Activated CD8-positive, alpha-beta T cell treated with anti-CD3 and anti-CD28 coated beads for 36 hours (primary cell): Measurements from ENCODE around the gene PINK1. TPM values are rescaled to one million over a fixed set of nuclear protein-coding genes. Genes with fewer than 3 reads are reported as not detected.
A peak's percentile ranks its signal among the peaks of the same experiment; 100 is the strongest.

Experiments used
- ATAC-seq: fragments of 200-7000 bp; cut with Tn5 transposase; one replicate; pipeline ENCODE4 v1.10.0; 2021; ENCODE audit warnings: mild to moderate bottlenecking, moderate library complexity
- CTCF ChIA-PET: fragments of 350-600 bp; sonication (Branson Sonifier 250); formaldehyde crosslinking; loops from one replicate; lab custom pipeline; 2021; ENCODE audit warnings: antibody characterized with exemption; lab: Charles Lee
- POLR2A ChIA-PET: fragments of 350-600 bp; sonication (Branson Sonifier 250); formaldehyde crosslinking; loops from one replicate; lab custom pipeline; 2021; ENCODE audit warnings: antibody characterized with exemption; lab: Charles Lee
- DNase-seq: peaks from one replicate; pipeline ENCODE4 v3.0.0-alpha.2; 2020
- H3K27ac Mint-ChIP-seq: one replicate; pipeline ENCODE4 v1.8.0; 2021; ENCODE audit warnings: mild to moderate bottlenecking, mixed read lengths
- H3K27me3 Mint-ChIP-seq: one replicate; pipeline ENCODE4 v1.8.0; 2021; ENCODE audit warnings: mixed read lengths
- H3K36me3 Mint-ChIP-seq: one replicate; pipeline ENCODE4 v1.8.0; 2021; ENCODE audit warnings: low read depth, mixed read lengths
- H3K4me1 Mint-ChIP-seq: one replicate; pipeline ENCODE4 v1.8.0; 2021; ENCODE audit warnings: low read depth, mixed read lengths
- H3K4me3 Mint-ChIP-seq: one replicate; pipeline ENCODE4 v1.8.0; 2021; ENCODE audit warnings: mild to moderate bottlenecking, moderate library complexity, mixed read lengths
- H3K9me3 Mint-ChIP-seq: one replicate; pipeline ENCODE4 v1.8.0; 2021; ENCODE audit warnings: mixed read lengths
- intact Hi-C: fragments of 100-400 bp; cut with micrococcal nuclease; formaldehyde crosslinking; loops from one replicate; pipeline ENCODE4 v1.10.0; 2022
- total RNA-seq, 2 experiments: library from RNA; stranded (reverse); gene quantifications; one replicate each; pipeline ENCODE4 v1.2.3, GENCODE V29; 2021
- TF ChIP-seq, protein P1 (sequence below): fragments of 200-600 bp; IDR thresholded peaks from one replicate; pipeline ENCODE4 v1.8.0; 2022; ENCODE audit warnings: antibody characterized with exemption, mild to moderate bottlenecking

Gene PINK1
- total RNA-seq, 2 experiments from 2014 or later, result 2.7 to 3.3 TPM

DNA sequence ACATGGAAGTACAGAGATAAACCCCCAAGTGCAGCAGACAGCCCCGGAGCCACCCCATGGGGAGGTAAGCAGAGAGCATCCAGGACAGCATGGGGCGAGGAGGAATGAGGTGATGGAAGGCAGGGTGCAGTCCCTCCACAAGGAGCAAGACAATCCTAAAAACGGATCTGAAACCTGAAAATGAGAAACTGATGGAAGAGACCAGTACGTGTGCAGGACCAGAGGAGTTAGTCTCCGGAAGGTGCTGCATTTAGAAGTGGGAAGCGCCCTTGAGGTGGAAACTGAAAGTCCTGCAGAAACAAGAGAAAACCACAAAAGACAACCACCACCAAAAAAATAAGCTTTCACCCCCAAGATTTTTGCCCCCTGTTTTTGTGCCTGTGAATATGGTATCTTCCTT is 45.3 kb downstream of the PINK1 start:
- intact Hi-C loops, result no loop called here
- Mint-ChIP-seq H3K9me3 (peaks cover 13% of the 10 kb centered on the region), H3K36me3 (peaks cover 4% of the 10 kb centered on the region), H3K27ac (no peak overlapping the region), H3K4me1 (peaks cover 7% of the 10 kb centered on the region), H3K27me3 (peaks cover 18% of the 10 kb centered on the region), H3K4me3 (no peak overlapping the region)
- ChIA-PET CTCF (no interaction called here), POLR2A (interaction anchor here (1.4 kb wide), 1 partner anchor 18 kb away, joined by 3 read pairs; the partner anchor contains the start of gene DDOST)
- ATAC-seq (peak; percentile 61), DNase-seq (peak; percentile 41)
- TF ChIP-seq, protein P1, sequence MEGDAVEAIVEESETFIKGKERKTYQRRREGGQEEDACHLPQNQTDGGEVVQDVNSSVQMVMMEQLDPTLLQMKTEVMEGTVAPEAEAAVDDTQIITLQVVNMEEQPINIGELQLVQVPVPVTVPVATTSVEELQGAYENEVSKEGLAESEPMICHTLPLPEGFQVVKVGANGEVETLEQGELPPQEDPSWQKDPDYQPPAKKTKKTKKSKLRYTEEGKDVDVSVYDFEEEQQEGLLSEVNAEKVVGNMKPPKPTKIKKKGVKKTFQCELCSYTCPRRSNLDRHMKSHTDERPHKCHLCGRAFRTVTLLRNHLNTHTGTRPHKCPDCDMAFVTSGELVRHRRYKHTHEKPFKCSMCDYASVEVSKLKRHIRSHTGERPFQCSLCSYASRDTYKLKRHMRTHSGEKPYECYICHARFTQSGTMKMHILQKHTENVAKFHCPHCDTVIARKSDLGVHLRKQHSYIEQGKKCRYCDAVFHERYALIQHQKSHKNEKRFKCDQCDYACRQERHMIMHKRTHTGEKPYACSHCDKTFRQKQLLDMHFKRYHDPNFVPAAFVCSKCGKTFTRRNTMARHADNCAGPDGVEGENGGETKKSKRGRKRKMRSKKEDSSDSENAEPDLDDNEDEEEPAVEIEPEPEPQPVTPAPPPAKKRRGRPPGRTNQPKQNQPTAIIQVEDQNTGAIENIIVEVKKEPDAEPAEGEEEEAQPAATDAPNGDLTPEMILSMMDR, result no peak

DNA sequence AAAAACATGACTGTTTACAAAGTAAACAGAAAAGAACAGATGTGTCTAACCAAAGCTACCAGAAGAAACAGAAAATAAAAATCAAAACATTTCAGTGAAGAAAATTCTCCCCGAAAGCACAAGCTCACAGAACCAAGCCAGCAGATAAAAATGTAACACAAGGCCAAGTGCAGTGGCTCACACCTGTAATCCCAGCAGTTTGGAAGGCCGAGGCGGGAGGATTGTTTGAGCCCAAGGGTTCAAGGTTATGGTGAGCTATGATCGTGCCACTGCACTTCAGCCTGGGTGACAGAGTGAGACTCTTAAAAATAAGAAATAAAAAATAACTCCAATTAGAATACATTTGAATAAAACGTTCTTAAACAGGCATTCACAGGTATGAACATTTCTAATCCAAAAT is 47.0 kb downstream of the PINK1 start:
- TF ChIP-seq, protein P1, result no peak
- ATAC-seq (no peak), DNase-seq (no peak)
- Mint-ChIP-seq H3K4me3 (no peak overlapping the region), H3K27ac (no peak overlapping the region), H3K27me3 (peaks cover 17% of the 10 kb centered on the region), H3K4me1 (peaks cover 7% of the 10 kb centered on the region), H3K36me3 (peaks cover 4% of the 10 kb centered on the region), H3K9me3 (peaks cover 13% of the 10 kb centered on the region)
- POLR2A ChIA-PET, result no interaction called here
- CTCF ChIA-PET, result interaction anchor here (0.9 to 1.1 kb wide), 2 partner anchors 17 to 47 kb away, joined by 3 to 5 read pairs; partner anchors contain the start of gene PINK1
- intact Hi-C loops, result no loop called here

DNA sequence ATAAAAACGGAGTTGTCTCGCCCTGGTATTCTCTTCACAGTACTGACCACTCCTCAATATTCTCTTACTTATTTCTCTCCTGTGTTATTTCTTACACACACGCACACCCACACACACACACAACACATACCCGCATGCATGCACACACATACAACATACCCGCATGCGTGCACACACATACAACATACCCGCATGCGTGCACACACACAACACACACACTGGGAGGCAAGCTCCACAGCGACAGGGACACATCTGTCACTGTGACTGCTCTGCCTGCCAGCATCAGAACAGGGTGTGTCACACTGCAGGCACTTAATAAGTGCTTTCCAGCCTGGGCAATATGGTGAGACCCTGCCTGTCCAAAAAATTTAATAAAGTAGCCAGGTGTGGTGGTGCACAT is 48.7 kb downstream of the PINK1 start:
- ChIA-PET CTCF (interaction anchor here (0.8 to 1.1 kb wide), 2 partner anchors 15 to 16 kb away, joined by 3 to 5 read pairs; no protein-coding TSS in a partner anchor), POLR2A (no interaction called here)

DNA sequence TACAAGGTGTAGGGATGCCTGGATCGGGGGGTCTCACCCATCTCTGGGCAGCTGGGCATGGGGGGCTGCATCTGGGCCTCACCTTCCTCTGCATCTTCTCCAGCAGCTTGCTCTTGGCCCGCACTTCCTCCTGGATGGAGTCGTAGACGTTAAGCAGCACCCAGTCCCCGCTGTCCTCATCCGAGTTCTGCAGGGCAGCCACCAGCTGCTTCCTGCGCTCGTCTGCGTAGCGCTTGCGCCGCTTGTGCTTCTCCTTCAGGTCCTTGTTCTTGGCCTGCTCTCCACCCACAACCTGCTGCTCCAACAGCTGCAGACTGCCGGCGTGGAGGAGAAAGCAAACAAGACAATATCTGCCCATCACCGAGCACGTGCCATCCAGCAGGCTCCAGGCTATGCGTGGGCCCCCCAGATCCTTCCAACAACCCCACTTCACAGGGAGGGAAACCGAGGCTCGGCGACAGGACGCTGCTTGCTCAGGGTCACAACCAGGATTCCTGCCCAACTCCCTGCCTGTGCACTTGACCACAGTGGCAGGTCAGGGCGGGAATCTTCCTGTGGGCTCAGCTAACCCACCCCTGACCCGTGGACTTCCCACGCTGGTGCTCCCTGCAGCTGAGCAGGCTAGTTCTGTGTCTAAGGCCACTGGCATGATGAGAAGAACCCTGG is 49.4 kb downstream of the PINK1 start:
- intact Hi-C loops, result no loop called here
- Mint-ChIP-seq H3K36me3 (peaks cover 3% of the 10 kb centered on the region), H3K9me3 (peaks cover 9% of the 10 kb centered on the region), H3K4me3 (no peak overlapping the region), H3K27me3 (peaks cover 14% of the 10 kb centered on the region), H3K4me1 (peaks cover 7% of the 10 kb centered on the region), H3K27ac (no peak overlapping the region)
- DNase-seq (no peak), ATAC-seq (no peak)
- POLR2A ChIA-PET, result no interaction called here
- CTCF ChIA-PET, result interaction anchor here (0.8 to 1.1 kb wide), 2 partner anchors 14 to 17 kb away, joined by 3 to 5 read pairs; no protein-coding TSS in a partner anchor
- TF ChIP-seq, protein P1, result no peak

More for the DNA sequence above, 48.7 kb downstream of the PINK1 start:
- intact Hi-C loops, result no loop called here
- H3K4me3 Mint-ChIP-seq, result no peak overlapping the region
- no peak for DNase-seq
- H3K36me3 Mint-ChIP-seq, result peaks cover 4% of the 10 kb centered on the region
- H3K27ac Mint-ChIP-seq, result no peak overlapping the region
- H3K27me3 Mint-ChIP-seq, result peaks cover 14% of the 10 kb centered on the region
- peaks cover 7% of the 10 kb centered on the region for H3K4me1 Mint-ChIP-seq
- TF ChIP-seq, protein P1, result no peak
- peaks cover 13% of the 10 kb centered on the region for H3K9me3 Mint-ChIP-seq
- ATAC-seq, result no peak

DNA sequence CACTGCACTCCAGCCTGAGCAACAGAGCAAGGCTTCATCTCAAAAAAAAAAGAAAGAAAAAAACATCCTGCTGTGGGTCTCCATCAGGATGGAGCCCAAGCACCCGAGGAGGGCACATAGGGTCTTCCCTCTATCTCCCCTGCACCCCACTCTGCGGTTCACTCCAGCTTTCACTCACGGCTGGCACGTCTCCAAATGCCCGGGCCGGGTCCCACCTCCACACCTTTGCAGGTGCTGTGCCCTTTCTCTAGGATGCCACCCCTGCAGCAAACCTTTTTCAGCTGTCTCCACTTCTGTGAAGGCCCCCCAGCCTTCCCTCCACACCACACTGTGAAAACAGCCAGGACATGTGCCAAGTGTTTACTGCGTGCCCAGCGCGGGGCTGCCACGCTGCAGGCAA is 50.4 kb downstream of the PINK1 start:
- intact Hi-C loops, result no loop called here
- TF ChIP-seq, protein P1, result no peak
- Mint-ChIP-seq H3K4me3 (no peak overlapping the region), H3K9me3 (peaks cover 1% of the 10 kb centered on the region), H3K4me1 (peaks cover 2% of the 10 kb centered on the region), H3K27me3 (peaks cover 7% of the 10 kb centered on the region), H3K36me3 (no peaks in the 10 kb centered on the region), H3K27ac (no peak overlapping the region)
- POLR2A ChIA-PET, result no interaction called here
- ATAC-seq (no peak), DNase-seq (no peak)
- CTCF ChIA-PET, result interaction anchor here (1.1 kb wide), 1 partner anchor 13 kb away, joined by 3 read pairs; no protein-coding TSS in a partner anchor
